Measurements from ENCODE around the gene IL16.

Gene IL16

DNA sequence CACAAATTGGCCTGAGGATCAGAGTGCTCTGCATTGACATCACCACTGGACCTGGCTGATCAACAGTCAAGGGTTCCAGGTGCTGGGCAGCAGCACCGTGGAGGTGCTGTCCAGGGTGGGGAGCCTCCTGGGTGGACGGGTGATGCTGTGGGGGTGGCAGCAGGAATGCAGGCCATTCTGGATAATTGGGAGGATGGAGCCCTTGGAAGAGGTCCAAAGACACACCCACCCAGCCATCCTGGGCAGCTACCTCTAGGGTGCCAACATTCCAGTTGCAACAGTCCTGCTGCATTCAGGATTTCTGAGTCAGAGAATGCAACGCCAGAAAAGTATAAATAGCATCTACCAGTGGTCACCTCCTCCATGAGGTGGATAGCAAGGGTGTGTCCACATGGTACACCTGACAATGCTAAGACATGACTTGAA, 100.5 kb downstream of the IL16 start:
- DNase-seq: no peak

DNA sequence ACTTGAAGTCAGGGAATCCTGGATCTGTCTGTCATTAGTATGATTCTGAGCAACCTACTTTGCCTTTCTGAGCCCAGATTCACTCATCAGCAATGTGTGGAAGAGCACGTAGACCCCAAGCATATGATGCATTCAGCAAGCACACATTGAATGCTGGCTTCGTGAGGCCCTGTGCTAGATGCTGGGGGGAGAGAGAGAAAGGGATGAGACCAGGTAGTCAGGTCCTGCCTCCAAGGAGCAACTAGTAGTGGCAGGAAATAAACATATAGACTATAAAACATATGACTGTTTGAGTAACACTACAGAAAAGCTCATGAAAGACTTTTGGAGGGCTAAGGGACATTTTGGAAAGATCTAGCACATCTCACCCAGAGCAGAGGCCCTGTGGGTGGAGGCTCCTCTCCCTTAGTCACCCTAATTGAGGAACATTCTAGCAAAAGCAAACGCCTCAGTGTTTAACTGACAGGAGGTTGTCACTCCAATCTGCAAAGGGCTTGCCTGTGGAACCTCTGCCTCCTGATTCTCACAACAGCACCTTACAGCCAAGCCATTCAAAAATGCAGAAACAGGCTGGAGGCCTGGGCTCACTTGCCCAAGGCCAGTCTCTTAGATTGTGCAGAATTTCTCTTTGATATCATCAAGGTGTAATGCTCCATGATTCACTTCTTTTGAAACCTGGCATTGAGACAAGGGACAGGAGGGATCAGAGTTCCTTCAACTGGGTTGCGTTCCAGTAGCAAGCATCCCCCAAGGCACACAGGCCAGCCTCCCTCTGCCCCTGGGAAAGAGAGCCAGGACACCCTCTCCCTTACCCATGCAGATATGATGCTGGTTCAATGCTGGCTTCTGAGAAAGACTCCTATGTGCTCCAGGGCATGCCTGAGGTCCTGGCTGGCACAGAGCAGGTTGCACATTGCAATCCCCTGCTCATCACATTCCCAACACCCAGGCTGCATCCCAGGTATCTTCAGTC, 101.2 kb downstream of the IL16 start:
- DNase-seq: no peak

DNA sequence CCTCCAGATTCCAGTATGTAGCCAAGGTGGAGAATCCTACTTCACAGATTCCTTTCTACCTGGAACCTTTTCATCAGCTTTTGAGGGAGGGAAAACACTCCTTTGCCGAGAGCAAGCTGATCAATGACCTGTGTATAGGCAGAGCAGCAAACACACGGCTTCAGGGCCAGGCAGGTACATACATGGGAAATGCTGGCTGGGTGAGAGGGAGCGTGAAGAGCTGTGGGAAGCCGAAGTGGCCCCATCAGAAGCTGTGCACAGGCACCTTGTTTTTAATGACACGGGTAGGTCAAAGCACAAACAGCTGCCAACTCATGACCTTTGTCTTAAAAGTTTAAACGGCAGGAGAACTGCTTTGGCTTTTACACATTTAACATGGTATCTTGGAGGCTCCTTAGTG, 101.9 kb downstream of the IL16 start:
- no peak for DNase-seq

DNA sequence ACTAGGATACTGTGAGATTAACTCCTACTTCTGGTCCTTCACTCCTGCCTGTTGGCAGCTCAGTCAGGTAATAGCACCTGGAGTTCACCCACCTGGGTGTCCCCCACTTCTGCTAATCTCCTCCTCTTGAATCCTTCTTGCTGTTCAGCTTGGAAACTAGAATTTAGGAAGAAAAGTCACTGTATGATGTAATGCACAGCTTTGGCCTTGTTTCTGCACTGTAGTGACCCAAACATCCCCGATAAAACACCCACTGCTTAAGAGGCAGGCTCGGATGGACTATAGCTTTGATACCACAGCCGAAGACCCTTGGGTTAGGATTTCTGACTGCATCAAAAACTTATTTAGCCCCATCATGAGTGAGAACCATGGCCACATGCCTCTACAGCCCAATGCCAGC, 102.5 kb downstream of the IL16 start:
- DNase-seq: no peak

DNA sequence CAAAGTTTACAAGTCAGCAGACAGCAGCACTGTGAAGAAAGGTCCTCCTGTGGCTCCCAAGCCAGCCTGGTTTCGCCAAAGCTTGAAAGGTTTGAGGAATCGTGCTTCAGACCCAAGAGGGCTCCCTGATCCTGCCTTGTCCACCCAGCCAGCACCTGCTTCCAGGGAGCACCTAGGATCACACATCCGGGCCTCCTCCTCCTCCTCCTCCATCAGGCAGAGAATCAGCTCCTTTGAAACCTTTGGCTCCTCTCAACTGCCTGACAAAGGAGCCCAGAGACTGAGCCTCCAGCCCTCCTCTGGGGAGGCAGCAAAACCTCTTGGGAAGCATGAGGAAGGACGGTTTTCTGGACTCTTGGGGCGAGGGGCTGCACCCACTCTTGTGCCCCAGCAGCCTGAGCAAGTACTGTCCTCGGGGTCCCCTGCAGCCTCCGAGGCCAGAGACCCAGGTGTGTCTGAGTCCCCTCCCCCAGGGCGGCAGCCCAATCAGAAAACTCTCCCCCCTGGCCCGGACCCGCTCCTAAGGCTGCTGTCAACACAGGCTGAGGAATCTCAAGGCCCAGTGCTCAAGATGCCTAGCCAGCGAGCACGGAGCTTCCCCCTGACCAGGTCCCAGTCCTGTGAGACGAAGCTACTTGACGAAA, 103.1 kb downstream of the IL16 start:
- DNase-seq: no peak

DNA sequence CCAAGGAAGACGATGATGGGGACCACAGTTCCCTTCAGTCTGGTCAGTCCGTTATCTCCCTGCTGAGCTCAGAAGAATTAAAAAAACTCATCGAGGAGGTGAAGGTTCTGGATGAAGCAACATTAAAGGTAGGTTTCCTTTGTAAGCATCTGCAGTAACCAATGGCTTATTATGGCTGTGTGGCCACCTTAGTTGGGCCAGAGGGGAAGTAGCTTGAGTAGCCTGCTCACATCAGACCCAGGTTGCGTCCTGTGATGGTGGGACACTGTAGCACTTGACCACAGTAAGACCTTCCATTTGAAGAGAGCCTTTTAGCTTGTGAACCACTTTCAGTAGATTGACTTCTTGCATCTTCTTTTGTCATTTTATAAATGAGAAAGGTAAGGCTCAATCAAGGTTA, 104.7 kb downstream of the IL16 start:
- no peak for DNase-seq

DNA sequence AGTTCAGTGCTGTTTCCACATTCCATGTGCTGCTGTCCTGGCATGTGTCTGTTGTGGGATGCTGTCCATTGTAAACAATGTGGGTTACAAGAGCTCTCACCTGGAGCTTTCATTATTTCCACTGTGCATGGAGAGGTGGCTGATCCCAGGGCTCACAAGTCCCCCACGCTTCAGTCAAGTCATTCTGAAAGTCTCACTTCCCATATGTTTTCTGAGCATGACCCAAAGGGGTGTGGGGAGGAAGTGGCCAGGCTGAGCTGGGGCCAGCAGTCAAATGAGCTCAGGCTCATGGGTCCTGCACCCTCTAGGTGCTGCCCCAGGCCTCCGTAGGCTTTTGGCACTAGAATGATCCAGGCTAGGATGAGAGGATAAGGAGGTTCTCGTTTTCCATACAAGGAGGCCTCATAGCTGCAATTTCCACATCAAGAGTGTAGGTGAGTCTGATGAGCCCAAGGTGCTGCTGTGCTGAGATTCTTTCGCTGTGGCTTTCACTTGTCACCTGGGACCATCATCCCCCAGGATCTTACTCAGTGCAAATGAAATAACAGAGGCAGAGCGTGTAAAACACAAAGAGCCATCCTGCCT, 105.2 kb downstream of the IL16 start:
- DNase-seq: no peak

DNA sequence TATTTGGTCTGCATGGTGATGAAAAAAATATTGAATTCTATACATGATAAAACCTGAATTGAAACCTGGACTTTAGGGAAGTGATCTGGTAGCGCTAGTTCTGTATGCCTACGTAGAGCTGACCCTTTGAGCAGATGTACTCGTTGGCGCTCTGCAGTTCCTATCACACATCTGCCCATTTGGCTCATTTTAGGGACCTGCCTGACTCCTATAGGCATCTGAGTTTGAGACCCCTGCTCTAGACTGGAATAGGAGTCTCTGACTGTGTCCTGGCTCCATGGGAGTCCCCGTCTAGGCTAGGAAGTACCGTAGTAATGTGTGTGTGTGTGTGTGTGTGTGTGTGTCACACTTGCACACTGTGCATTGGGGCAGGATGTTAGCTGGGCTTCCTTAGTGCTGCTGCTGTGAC, 106.0 kb downstream of the IL16 start:
- DNase-seq: no peak

DNA sequence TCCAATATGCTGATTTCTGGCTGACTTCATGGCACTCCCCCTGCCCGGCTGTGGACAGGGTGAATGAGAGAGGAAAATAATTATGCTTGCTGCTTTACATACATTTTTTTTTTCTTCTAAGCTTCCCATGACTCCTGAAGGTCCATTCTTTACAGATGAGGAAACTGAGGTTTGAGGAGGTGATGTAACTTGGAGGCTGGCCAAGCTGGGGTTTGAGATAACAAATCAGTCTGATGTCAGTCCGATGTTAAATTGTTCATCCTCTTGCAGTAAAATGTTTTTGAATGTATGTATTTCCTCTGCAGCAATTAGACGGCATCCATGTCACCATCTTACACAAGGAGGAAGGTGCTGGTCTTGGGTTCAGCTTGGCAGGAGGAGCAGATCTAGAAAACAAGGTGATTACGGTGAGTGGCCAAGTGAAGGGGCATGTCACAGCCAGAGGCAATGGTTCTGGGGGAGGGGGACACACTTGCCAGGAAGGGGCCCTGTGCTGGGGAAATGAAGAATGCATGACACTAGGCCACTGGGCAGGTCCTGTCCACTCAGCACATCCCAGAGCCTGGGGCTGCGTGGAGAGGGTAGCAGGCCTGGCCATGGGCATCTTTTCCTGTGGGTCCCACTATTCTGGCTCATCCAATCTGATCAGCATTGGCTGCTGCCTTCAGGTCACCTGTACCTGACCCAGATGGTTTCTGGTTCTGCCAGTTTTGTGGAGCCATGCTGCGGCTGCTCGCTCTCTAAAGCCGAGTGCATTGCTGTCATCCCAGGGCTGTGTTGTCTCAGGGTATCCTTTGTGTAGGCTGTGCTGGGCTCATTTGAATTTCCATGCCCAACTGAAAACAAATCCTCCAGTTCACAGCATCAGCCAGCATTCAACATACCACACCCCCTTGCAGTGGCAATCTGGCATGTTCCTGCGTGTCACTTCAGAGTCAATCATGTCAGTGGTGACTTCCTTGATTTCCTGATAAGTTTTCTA, 106.9 kb downstream of the IL16 start:
- DNase-seq: no peak

DNA sequence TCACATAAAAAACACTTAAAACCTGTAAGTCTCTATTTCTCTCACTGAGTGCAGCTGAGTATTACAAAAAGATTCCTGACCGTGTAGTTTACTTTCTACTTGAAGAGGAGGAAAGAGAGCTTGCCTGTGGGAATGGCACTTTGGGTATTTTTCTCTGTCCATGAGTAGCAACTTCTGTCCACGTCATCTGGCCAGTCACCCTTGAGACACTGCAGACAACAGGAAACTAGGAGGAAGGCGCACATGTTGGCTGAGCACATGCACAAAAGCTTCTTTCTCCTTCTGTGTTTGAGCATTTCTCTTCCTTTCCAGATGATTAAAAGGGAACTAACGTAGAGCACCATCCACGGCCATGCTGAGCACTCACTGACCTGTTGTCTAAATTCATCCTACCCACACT, 107.5 kb downstream of the IL16 start:
- DNase-seq: no peak

DNA sequence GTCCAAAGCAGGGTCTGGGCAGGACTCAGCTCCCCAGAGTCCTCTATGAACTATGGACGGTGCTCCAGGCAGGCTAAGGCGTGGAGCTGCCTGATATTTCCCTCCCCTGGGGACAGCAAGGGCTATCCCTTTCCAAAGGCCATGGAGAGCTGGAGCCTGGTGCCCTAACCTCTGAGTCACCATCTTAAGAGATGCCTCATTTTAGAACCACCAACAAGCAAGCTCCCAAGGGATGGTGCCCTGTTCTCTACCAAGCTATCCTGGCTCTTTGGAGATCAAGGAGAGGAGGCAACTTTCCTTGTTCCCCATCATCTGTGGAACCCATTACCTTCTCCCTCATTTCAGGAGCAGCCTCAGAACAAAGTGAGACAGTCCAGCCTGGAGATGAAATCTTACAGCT, 111.6 kb downstream of the IL16 start:
- no peak for DNase-seq

DNA sequence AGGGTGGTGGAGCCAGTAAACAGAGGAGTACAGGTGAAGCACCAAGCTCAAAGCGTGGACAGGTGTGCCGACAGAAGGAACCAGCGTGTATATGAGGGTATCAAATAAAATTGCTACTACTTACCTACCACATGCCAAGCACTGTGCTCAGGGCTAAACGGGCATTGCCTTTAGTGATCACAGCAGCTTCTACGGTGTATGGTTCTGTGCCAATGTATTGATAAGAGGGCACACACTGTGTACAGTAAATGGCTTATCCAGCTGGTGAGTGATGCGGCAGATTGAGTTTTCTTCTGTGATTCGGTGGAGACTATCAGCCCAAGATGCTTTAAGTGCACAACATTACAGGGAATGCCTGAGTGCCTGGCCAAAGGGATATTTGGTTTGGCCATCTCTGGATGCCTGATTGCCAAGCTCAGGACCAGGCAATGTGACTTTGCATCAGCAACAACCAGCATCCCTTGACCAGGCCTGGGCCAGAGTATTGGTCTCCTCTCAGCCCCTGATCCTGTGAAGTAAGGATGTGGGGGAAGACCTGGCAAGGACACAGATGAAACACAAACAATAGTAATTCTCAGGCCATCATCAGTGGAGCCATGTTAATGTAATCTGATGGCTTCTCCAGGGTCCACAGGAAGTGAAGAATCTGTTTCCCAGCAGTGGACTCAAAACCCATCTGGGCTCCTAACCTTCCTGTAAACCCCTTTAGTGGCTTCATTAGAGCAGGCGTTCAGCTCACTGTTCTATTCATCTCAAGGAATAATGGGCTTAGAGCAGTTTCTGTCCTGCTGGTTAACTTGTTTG, 113.2 kb downstream of the IL16 start:
- DNase-seq: no peak

DNA sequence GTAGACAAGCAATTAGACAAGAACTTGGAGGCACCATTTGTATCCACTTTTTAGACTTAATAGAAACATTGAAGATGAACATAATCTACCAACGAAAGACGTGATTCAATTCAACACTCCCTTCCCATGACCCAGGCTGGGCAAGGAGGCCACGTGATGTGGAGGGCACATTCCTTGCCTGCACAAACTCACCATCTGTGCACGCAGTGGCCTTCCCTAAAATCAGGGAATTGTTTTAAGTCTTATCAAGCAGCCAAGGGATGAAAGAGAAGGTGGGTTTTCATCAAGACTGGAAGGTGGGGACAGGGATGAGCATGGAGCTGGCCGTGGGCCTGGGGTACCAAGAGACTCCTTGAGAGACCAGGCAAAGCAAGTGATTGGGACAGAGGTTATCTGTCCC, 113.8 kb downstream of the IL16 start:
- DNase-seq: no peak

DNA sequence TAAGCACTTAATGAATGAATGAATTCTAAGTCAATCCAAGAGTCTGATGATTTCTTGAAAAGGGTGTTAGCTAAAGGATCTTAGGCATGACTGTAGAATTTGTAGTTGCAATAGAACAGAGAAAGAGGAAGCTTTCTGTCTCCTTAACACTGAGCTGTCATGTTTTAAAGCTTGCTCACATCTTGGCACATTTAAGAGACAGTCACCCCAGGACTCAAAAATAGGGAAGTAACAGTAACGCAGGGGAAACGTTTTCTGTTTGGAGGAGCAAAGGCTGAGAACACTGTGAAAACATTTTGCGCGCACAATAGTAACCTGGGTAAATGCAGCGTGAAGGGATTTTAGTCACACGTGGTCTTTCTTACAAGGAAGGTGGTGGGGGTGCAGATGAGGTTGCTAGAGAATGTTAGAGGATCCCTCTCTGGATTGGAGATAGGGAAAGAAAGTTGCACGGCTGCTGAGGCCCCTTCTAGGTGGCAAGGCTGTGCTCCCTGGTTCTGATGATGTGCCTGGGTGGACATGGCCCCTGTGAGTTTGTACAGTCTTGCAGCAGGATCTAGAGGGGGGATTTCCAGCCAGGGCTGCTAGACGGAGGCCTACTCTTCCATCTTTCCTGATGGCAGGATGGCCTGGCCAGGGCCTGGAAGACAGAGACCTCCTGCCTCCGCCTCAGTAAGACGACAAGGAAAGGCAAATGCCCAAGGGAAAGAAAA, 115.2 kb downstream of the IL16 start:
- DNase-seq: peak; percentile 70

DNA sequence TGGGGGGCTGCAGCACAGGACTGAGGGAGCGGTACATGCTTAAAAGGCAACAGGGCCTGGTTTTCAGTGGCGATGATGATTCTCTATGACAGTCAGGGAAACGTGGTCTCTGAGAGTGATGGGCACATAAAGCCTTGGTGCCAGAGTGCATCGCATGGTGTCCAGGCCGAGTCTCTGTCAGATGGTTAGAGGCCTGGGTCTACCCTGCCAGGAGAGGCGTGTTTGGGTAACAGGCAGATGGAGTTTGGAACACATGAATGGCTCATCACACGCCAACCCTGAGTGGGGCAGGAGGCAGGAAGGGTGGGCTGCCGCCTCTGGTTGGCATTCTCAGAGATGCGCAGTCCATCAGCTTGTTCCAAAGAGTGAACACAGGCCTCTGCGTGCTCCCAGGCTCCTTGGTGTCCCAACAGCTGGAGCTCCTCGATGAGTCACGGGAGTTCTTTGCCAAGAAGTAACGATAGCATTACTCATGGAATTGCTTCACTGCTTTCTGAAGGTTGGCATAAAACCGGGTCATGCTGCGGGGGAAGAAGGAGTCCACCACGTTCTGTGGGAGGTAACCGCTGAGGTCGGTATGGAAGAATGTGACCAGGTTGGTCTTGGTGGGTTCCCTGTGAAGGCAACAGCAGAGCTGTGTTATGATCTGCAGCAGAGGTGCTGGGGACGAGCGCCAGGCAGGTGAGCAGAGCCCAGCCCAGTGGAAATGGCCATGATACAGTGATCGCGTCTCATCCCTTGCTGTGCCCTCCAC, 116.3 kb downstream of the IL16 start:
- peak; percentile 97 for DNase-seq

DNA sequence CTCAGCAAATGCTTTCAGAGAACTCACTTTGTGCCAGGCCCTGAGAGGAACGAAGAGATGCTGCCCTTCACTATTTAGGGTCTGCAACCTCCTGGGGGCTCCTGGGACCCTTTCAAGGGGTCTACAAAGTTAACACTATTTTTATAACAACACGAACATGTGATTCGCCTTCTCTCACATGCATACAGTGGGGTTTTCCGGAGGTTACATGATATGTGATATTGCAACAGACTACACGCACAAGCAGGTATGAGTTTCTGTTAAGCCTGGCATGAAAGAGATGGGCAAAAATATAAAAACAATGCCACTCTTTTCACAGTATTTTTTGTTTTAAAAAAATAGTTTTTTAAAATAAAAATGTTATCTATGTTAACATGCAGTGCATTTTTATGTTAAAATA, 117.0 kb downstream of the IL16 start:
- DNase-seq: no peak

DNA sequence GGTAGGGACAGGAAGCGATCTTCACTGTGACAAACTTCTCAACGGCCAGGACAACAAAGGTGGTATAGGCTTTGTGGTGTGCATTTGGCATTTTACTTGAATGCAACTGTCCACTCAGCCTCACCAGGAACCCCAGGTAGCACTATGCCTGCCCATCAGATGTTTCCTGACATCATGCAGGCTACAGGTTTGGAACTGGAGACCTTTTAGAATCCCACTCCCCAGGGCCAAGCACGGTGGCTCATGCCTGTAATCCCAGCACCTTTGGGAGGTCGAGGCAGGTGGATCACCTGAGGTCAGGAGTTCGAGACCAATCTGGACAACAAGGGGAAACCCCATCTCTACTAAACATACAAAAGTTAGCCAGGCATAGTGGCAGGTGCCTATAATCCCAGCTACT, 117.7 kb downstream of the IL16 start:
- no peak for DNase-seq

DNA sequence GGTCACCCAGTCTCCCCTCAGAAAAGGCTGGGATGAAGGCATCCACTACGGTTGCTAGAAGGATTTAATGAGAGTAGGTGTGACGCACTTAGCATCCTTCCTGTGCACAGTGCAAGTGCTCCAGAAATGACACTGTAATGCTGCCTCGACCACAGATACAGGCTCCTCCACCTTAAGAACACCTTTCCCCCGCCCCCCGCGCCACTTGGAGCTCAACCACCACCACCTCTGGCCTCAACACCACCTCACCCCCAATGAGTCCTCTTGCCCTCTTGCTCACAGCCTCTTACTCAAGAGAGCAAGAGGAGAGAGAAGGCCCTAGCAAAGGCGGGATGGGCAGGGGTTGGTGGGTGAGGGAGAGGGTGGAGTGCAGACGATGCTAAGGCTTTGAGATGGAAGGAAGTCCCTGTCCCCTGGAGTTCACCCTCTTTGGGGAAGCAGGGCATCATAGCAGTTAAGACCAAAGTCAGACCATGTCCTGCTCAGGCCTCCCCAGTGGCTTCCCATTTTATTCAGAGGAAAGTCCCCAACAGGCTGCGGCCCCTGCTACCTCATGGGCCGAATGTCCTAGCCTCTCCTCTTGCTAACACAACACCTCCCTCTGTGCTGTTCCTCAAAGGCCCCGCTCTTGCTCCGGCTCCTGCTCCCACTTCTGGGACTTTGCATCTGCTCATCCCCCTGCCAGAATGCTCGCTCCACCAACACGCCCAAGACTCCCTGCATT, 118.9 kb downstream of the IL16 start:
- DNase-seq: no peak

DNA sequence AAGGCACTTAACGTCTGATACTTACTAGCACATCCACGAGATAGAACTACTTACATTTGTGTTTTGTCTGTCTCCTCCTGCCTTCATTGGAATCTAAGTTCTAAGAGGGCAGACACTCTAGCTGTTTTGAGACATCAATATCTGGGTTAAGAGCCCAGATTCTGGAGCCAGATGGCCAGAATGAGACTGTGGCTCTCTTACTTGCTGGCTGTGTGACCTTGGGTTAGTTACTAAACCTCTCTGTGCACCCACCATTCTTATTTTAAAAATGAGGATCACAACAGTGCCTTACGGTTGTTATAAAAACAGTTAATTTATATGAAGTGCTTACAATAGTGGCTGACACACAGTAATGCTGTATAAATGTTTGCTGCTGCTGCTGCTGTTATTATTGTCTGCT, 119.6 kb downstream of the IL16 start:
- DNase-seq: no peak

DNA sequence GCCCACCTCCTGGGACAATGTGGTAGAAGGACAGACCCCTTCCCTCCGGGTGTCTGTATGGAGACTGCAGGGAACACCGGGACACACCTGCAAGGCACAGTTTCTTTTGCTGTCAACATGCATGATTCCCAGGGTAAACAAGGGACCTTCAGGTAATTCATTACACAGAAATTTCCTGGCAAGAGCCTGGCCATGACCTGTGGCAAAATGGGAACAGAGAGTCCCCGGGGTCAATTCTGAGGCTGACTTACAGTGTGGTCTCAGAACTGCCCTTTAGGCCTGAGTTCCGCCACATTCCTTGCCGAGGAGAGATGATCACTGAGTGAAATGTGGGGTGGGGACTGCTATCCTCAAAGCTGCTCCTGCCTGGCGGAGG, 121.0 kb downstream of the IL16 start:
- no peak for DNase-seq
